ENCODE results near the gene KSR2.
A peak's percentile ranks its signal among the peaks of the same experiment; 100 is the strongest.

KSR2 gene

GRCh38 chr12:117968826-117969659, at the start of gene KSR2:
Gene KSR2, minus strand, starts transcription at chr12:117968990. Its CDS starts 735 bp downstream, at chr12:117968255.
- no peak for TF ChIP-seq CTCF (IDR thresholded peaks at IDR 0.05; ENCODE audit: low read depth, low read length)
- H3K4me3 ChIP-seq (ENCODE audit: low read depth, low read length), result 0 out of 2 replicates have a peak within 1 kb of the TSS, but pooled peaks have one; percentile 17

GRCh38 chr12:118017926-118018325, 49.1 kb upstream of the KSR2 start:
- no peak overlapping the region for H3K4me3 ChIP-seq (ENCODE audit: low read depth, low read length)
- no peak for TF ChIP-seq CTCF (IDR thresholded peaks at IDR 0.05; ENCODE audit: low read depth, low read length)

- H3K4me3 ChIP-seq (ENCODE audit: low read depth, low read length), result peak within 1 kb of the TSS; percentile 83
- TF ChIP-seq CTCF (IDR thresholded peaks at IDR 0.05; ENCODE audit: low read depth, low read length), result no peak
Measured at GRCh38 chr12:118016424-118017264, 47.9 kb upstream of the KSR2 start, which contains the start of gene RFC5. Gene RFC5, plus strand, starts transcription at chr12:118016703. Its CDS starts 125 bp downstream, at chr12:118016828.

GRCh38 chr12:118015944-118016343, 47.2 kb upstream of the KSR2 start:
- TF ChIP-seq CTCF (IDR thresholded peaks at IDR 0.05; ENCODE audit: low read depth, low read length), result no peak
- peak overlapping the region; percentile 83 for H3K4me3 ChIP-seq (ENCODE audit: low read depth, low read length)

DNA sequence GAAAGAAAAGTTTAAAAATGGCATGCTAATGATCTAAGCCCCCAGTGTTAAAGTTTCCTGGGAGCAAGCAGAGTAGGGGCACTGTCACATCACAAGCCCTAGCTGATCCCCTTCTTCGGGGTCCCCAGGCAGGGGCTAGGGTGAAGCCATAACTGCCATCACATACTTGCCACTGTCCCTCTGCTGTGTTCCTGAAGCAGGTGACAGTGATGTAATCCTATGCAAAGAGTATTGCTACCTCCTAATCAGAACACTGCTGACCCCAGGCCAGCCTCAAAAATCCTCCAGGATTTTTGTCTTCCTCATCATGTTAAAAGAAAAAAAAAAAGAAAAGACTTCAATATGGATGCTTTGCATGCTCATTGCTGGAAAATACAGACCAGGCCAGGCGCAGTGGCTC, 46.5 kb upstream of the KSR2 start:
- no peak overlapping the region for H3K4me3 ChIP-seq (ENCODE audit: low read depth, low read length)
- TF ChIP-seq CTCF (IDR thresholded peaks at IDR 0.05; ENCODE audit: low read depth, low read length), result no peak

- H3K4me3 ChIP-seq (ENCODE audit: low read depth, low read length), result no peak overlapping the region
- TF ChIP-seq CTCF (IDR thresholded peaks at IDR 0.05; ENCODE audit: low read depth, low read length), result no peak
Measured at GRCh38 chr12:118013283-118013682, 44.5 kb upstream of the KSR2 start.
